Endothelial cell (in vitro differentiated cells): ENCODE results near the gene GPC5. TPM values are rescaled to one million over a fixed set of nuclear protein-coding genes. Genes with fewer than 3 reads are reported as not detected.

Source experiments
- DNase-seq: peaks from one replicate; pipeline ENCODE4 v3.0.0; 2021; ENCODE audit warnings: low spot score
- H3K27ac Mint-ChIP-seq: one replicate; pipeline ENCODE4 v1.8.0; 2021; ENCODE audit warnings: mixed read lengths, inconsistent platforms; ENCODE audit not compliant: unreplicated experiment
- H3K27me3 Mint-ChIP-seq: one replicate; pipeline ENCODE4 v1.8.0; 2021; ENCODE audit warnings: mild to moderate bottlenecking, moderate library complexity, mixed read lengths, inconsistent platforms; ENCODE audit not compliant: unreplicated experiment
- H3K36me3 Mint-ChIP-seq: one replicate; pipeline ENCODE4 v1.8.0; 2021; ENCODE audit warnings: mild to moderate bottlenecking, low read depth, mixed read lengths, inconsistent platforms; ENCODE audit not compliant: unreplicated experiment
- H3K4me1 Mint-ChIP-seq: one replicate; pipeline ENCODE4 v1.8.0; 2021; ENCODE audit warnings: mild to moderate bottlenecking, mixed read lengths, inconsistent platforms; ENCODE audit not compliant: unreplicated experiment
- H3K4me3 Mint-ChIP-seq: one replicate; pipeline ENCODE4 v1.8.0; 2021; ENCODE audit warnings: mild to moderate bottlenecking, mixed read lengths, inconsistent platforms; ENCODE audit not compliant: unreplicated experiment
- H3K9me3 Mint-ChIP-seq: one replicate; pipeline ENCODE4 v1.8.0; 2021; ENCODE audit warnings: mixed read lengths, inconsistent platforms; ENCODE audit not compliant: unreplicated experiment
- total RNA-seq: library from RNA; stranded (reverse); fragmentation: NEBNext Ultra II Directional; extraction: Animal tissue kit (Norgen Biotek cat#: 25700); gene quantifications from one replicate; pipeline ENCODE4 v1.2.1, GENCODE V29; 2021; ENCODE audit not compliant: unreplicated experiment
- TF ChIP-seq, protein P1 (sequence below): fragments of 200-600 bp; sonication (generic); IDR thresholded peaks from one replicate; pipeline ENCODE4 v1.5.0; 2021; ENCODE audit warnings: antibody characterized with exemption; ENCODE audit not compliant: unreplicated experiment

The GPC5 gene
- total RNA-seq, 1 donor from 2014 or later, result not detected

- Mint-ChIP-seq H3K9me3 (no peaks in the 10 kb centered on the region), H3K27ac (no peak overlapping the region), H3K4me3 (no peak overlapping the region), H3K4me1 (no peaks in the 10 kb centered on the region), H3K27me3 (peaks cover 2% of the 10 kb centered on the region), H3K36me3 (no peaks in the 10 kb centered on the region)
- no peak for DNase-seq
- TF ChIP-seq, protein P1, sequence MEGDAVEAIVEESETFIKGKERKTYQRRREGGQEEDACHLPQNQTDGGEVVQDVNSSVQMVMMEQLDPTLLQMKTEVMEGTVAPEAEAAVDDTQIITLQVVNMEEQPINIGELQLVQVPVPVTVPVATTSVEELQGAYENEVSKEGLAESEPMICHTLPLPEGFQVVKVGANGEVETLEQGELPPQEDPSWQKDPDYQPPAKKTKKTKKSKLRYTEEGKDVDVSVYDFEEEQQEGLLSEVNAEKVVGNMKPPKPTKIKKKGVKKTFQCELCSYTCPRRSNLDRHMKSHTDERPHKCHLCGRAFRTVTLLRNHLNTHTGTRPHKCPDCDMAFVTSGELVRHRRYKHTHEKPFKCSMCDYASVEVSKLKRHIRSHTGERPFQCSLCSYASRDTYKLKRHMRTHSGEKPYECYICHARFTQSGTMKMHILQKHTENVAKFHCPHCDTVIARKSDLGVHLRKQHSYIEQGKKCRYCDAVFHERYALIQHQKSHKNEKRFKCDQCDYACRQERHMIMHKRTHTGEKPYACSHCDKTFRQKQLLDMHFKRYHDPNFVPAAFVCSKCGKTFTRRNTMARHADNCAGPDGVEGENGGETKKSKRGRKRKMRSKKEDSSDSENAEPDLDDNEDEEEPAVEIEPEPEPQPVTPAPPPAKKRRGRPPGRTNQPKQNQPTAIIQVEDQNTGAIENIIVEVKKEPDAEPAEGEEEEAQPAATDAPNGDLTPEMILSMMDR, result no peak
These were observed 155.7 kb downstream of the GPC5 start for GRCh38 chr13:91554101-91554500.

- TF ChIP-seq, protein P1, result no peak
- Mint-ChIP-seq H3K27me3 (peaks cover 2% of the 10 kb centered on the region), H3K4me3 (no peak overlapping the region), H3K27ac (no peak overlapping the region), H3K9me3 (no peaks in the 10 kb centered on the region), H3K36me3 (no peaks in the 10 kb centered on the region), H3K4me1 (no peaks in the 10 kb centered on the region)
- no peak for DNase-seq
These were observed 159.1 kb downstream of the GPC5 start for GRCh38 chr13:91557328-91558090.

DNA sequence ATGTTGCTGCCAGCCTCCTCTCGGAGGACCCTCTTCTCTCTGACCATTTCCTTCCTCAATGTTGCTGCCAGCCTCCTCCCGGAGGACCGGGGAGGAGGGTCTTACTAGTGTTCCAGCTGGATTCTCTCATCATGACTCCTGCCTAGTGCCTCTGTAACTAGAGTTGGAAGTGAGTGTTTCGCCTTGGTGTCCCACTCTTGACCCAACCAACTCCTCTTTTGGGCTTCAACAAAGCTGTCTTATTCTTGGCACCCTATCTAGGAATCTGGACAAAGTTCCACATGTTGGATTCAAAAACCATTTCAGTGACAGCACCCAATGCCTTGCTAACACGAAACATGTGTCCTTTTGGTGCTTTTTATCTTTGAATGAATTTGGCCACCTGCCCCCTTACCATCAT lies 165.4 kb downstream of the GPC5 start:
- Mint-ChIP-seq H3K27me3 (no peaks in the 10 kb centered on the region), H3K4me3 (no peak overlapping the region), H3K36me3 (no peaks in the 10 kb centered on the region), H3K27ac (no peak overlapping the region), H3K9me3 (no peaks in the 10 kb centered on the region), H3K4me1 (no peaks in the 10 kb centered on the region)
- DNase-seq, result no peak
- TF ChIP-seq, protein P1, result no peak

DNA sequence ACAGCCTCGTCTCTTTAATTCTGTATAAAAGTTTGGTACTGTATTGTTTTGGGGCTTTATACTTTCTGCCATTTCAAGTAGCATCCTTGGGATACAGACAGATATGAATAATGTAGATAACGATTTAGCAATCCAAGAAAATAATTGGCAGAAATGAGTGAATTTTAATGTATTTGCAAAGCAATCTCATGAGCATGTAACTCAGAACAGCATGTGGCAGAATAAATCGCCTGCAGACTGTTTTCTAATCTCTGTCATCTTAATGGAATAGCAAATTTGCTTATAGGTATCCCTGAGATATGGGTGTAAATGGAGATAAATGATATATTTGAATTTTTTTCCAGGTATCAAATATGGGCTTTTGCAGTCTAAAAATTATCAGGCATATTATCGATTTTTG lies 166.0 kb downstream of the GPC5 start:
- Mint-ChIP-seq H3K4me1 (no peaks in the 10 kb centered on the region), H3K36me3 (no peaks in the 10 kb centered on the region), H3K27me3 (no peaks in the 10 kb centered on the region), H3K4me3 (no peak overlapping the region), H3K9me3 (no peaks in the 10 kb centered on the region), H3K27ac (no peak overlapping the region)
- TF ChIP-seq, protein P1, result no peak
- DNase-seq, result no peak

DNA sequence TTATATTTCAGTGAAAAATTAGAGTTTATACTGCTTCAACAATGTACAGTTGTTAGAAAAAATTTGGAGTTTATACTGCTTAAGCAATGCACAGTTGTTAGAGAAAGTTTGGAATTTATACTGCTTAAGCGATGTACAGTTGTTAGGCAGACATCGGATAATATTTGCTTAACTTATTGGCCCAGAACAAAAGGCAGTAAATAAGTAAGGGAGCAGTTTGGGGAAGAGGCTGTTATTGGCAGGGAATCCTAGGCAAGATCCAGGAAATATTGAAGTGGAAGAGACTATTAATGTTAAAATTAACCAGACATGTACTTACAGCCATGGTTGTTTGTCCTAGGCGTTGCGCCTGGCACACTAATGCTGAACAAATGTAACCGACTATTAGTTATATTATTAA lies 166.9 kb downstream of the GPC5 start:
- no peaks in the 10 kb centered on the region for H3K36me3 Mint-ChIP-seq
- H3K4me3 Mint-ChIP-seq, result no peak overlapping the region

More for the DNA sequence above, 166.9 kb downstream of the GPC5 start:
- Mint-ChIP-seq H3K27me3 (no peaks in the 10 kb centered on the region), H3K27ac (no peak overlapping the region), H3K9me3 (no peaks in the 10 kb centered on the region), H3K4me1 (no peaks in the 10 kb centered on the region)
- no peak for DNase-seq
- TF ChIP-seq, protein P1, result no peak
